Measurements from ENCODE around the gene APOBEC3A.

GRCh38 chr22:38974170-38974825 is 16.9 kb downstream of the APOBEC3A start:
- TF ChIP-seq CTCF (IDR thresholded peaks at IDR 0.05; ENCODE audit: borderline replicate concordance, extremely low read depth, low read length, poor library complexity, severe bottlenecking) (no peak), EZH2 (IDR thresholded peaks at IDR 0.05; ENCODE audit: borderline replicate concordance, low read depth, low read length, severe bottlenecking) (no peak)

Data from DND-41 (cell line).